H1 (cell line): ENCODE results near the gene DYSF. TPM values are rescaled to one million over a fixed set of nuclear protein-coding genes. Genes with fewer than 3 reads are reported as not detected.

Experiments
- CTCF ChIA-PET: fragments of 300-600 bp; sonication (Branson Sonifier 250); formaldehyde crosslinking; loops from one replicate; lab custom pipeline; 2021; ENCODE audit not compliant: partially characterized antibody; lab: Charles Lee
- POLR2A ChIA-PET: fragments of 300-600 bp; sonication (Branson Sonifier 250); formaldehyde crosslinking; loops from one replicate; lab custom pipeline; 2021; ENCODE audit warnings: inconsistent platforms; ENCODE audit not compliant: partially characterized antibody; lab: Charles Lee
- DNase-seq, 2 experiments: peaks; one replicate each; pipeline versions ENCODE4 v3.0.0 to v3.0.0-alpha.2; 2010 to 2022; ENCODE audit warnings: low spot score in 2 of 2, low read depth in 1 of 2, mixed read lengths in 1 of 2
- FAIRE-seq: peaks from 2 replicates; lab custom pipeline; 2011; peaks lifted over from hg19 to GRCh38; lab: Jason Lieb, UNC
- H2AFZ ChIP-seq: 2 replicates; pipeline ENCODE4 v1.8.1; 2012; ENCODE audit warnings: low read length, inconsistent platforms
- H2AK5ac ChIP-seq: 2 replicates; pipeline ENCODE4 v1.6.1; 2013; ENCODE audit warnings: low read depth, low read length
- H2BK120ac ChIP-seq: replicated peaks from 2 replicates; pipeline ENCODE3; 2013; ENCODE audit warnings: low read depth, low read length, inconsistent platforms
- H2BK12ac ChIP-seq: 2 replicates; pipeline ENCODE4 v1.6.1; 2013; ENCODE audit warnings: low read depth, low read length
- H2BK15ac ChIP-seq: 2 replicates; pipeline ENCODE4 v1.6.1; 2013; ENCODE audit warnings: low read length
- H2BK20ac ChIP-seq: 2 replicates; pipeline ENCODE4 v1.6.1; 2013; ENCODE audit warnings: low read length
- H2BK5ac ChIP-seq: 2 replicates; pipeline ENCODE4 v1.6.1; 2013; ENCODE audit warnings: low read depth, low read length
- H3K14ac ChIP-seq: 2 replicates; pipeline ENCODE4 v1.6.1; 2013; ENCODE audit warnings: inconsistent platforms; ENCODE audit not compliant: insufficient read length
- H3K18ac ChIP-seq: 2 replicates; pipeline ENCODE4 v1.6.1; 2013; ENCODE audit warnings: low read length; ENCODE audit errors: extremely low read depth
- H3K23ac ChIP-seq: 2 replicates; pipeline ENCODE4 v1.6.1; 2013; ENCODE audit warnings: inconsistent platforms; ENCODE audit not compliant: insufficient read length
- H3K23me2 ChIP-seq: 2 replicates; pipeline ENCODE4 v1.6.1; 2013; ENCODE audit warnings: low read depth, low read length
- H3K27ac ChIP-seq: 2 replicates; pipeline ENCODE4 v1.6.1; 2011; ENCODE audit warnings: low read depth, low read length, inconsistent platforms
- H3K27me3 ChIP-seq, 4 experiments: replicated peaks in 1 of 4; 1 replicate in 1 of 4; 2 replicates in 3 of 4; pipeline versions ENCODE4 v1.6.1 to v1.8.1; 2011 to 2013; ENCODE audit warnings: low read length in 3 of 4, mild to moderate bottlenecking in 3 of 4, inconsistent platforms in 2 of 4, mixed read lengths in 2 of 4, moderate library complexity in 1 of 4; ENCODE audit not compliant: control insufficient read depth in 3 of 4, insufficient read depth in 3 of 4; ENCODE audit errors: extremely low read depth in 1 of 4
- H3K36me3 ChIP-seq, 4 experiments: 2 replicates each; pipeline versions ENCODE4 v1.6.1 to v1.8.1; 2011 to 2013; ENCODE audit warnings: mild to moderate bottlenecking in 4 of 4, low read length in 3 of 4, moderate library complexity in 2 of 4, control low read depth in 1 of 4, inconsistent platforms in 1 of 4; ENCODE audit not compliant: insufficient read depth in 4 of 4, control insufficient read depth in 2 of 4
- H3K4ac ChIP-seq: replicated peaks from 2 replicates; pipeline ENCODE3; 2013; ENCODE audit warnings: low read length, low read depth, mixed read lengths, inconsistent platforms; ENCODE audit not compliant: insufficient read length
- H3K4me1 ChIP-seq, 4 experiments: replicated peaks in 1 of 4; 1 replicate in 1 of 4; 2 replicates in 3 of 4; pipeline versions ENCODE4 v1.6.1 to v1.8.1; 2011 to 2013; ENCODE audit warnings: low read length in 3 of 4, inconsistent platforms in 2 of 4, mixed read lengths in 1 of 4; ENCODE audit not compliant: insufficient read depth in 4 of 4, control insufficient read depth in 3 of 4
- H3K4me2 ChIP-seq, 2 experiments: 2 replicates each; pipeline versions ENCODE4 v1.6.1 to v1.8.1; 2011 to 2013; ENCODE audit warnings: low read depth in 2 of 2, low read length in 2 of 2, control low read depth in 1 of 2, inconsistent platforms in 1 of 2, mild to moderate bottlenecking in 1 of 2; ENCODE audit not compliant: insufficient read depth in 1 of 2
- H3K4me3 ChIP-seq, 4 experiments: fragments of 200-600, 300-600 bp in 1 of 4; sonication (generic), shearing (Covaris generic), sonication (Bioruptor Twin) in 1 of 4; 2 replicates each; pipeline versions ENCODE4 v1.5.1 to v1.8.1; 2011 to 2016; ENCODE audit warnings: low read length in 4 of 4, low read depth in 3 of 4, control low read depth in 2 of 4, inconsistent platforms in 2 of 4, mild to moderate bottlenecking in 2 of 4, mixed read lengths in 1 of 4, moderate library complexity in 1 of 4; ENCODE audit not compliant: insufficient read depth in 2 of 4; ENCODE audit errors: extremely low read depth in 1 of 4
- H3K56ac ChIP-seq: replicated peaks from 2 replicates; pipeline ENCODE3; 2013; ENCODE audit warnings: low read depth, mild to moderate bottlenecking, mixed read lengths, low read length, inconsistent platforms; ENCODE audit not compliant: insufficient read length
- H3K79me1 ChIP-seq: 2 replicates; pipeline ENCODE4 v1.6.1; 2013; ENCODE audit warnings: low read depth, low read length, control low read depth
- H3K79me2 ChIP-seq, 2 experiments: 2 replicates each; pipeline versions ENCODE4 v1.6.1 to v1.8.1; 2012 to 2013; ENCODE audit warnings: low read length in 2 of 2, mild to moderate bottlenecking in 2 of 2, inconsistent platforms in 1 of 2; ENCODE audit not compliant: insufficient read depth in 2 of 2, control insufficient read depth in 1 of 2
- H3K9ac ChIP-seq, 4 experiments: replicated peaks in 1 of 4; 1 replicate in 1 of 4; 2 replicates in 3 of 4; pipeline versions ENCODE4 v1.6.1 to v1.8.1; 2011 to 2013; ENCODE audit warnings: low read depth in 3 of 4, low read length in 3 of 4, control low read depth in 2 of 4, mild to moderate bottlenecking in 2 of 4, moderate library complexity in 2 of 4, inconsistent platforms in 1 of 4; ENCODE audit errors: extremely low read depth in 1 of 4
- H3K9me3 ChIP-seq, 2 experiments: 2 replicates each; pipeline versions ENCODE4 v1.6.1 to v1.8.1; 2012 to 2013; ENCODE audit warnings: mild to moderate bottlenecking in 2 of 2, moderate library complexity in 2 of 2, control low read depth in 1 of 2, inconsistent platforms in 1 of 2, low read depth in 1 of 2, low read length in 1 of 2, mixed read lengths in 1 of 2; ENCODE audit not compliant: insufficient read depth in 2 of 2
- H4K20me1 ChIP-seq, 2 experiments: replicated peaks in 1 of 2; 2 replicates each; pipeline versions ENCODE3 to v1.8.1; 2011 to 2013; ENCODE audit warnings: inconsistent platforms in 2 of 2, low read length in 2 of 2, mild to moderate bottlenecking in 1 of 2; ENCODE audit not compliant: insufficient read depth in 2 of 2, control insufficient read depth in 1 of 2
- H4K5ac ChIP-seq: 2 replicates; pipeline ENCODE4 v1.6.1; 2013; ENCODE audit warnings: low read length, low read depth, mixed read lengths, inconsistent platforms; ENCODE audit not compliant: insufficient read length
- H4K8ac ChIP-seq: 2 replicates; pipeline ENCODE4 v1.8.0; 2013; ENCODE audit warnings: mild to moderate bottlenecking, moderate library complexity, low read length, inconsistent platforms; ENCODE audit not compliant: insufficient read depth; ENCODE audit errors: extremely low read depth
- H4K91ac ChIP-seq: replicated peaks from 2 replicates; pipeline ENCODE3; 2013; ENCODE audit warnings: low read length, mixed read lengths, inconsistent platforms; ENCODE audit not compliant: insufficient read length
- CHD2 ChIP-seq: IDR thresholded peaks from 2 replicates; pipeline ENCODE4 v1.6.1; 2012; ENCODE audit warnings: low read length, improper control_type of control experiment
- GTF2F1 ChIP-seq: IDR thresholded peaks from 2 replicates; pipeline ENCODE4 v1.6.1; 2012; ENCODE audit warnings: low read depth, low read length, improper control_type of control experiment, borderline replicate concordance
- MAFK ChIP-seq: IDR thresholded peaks from 2 replicates; pipeline ENCODE4 v1.6.1; 2012; ENCODE audit warnings: low read depth, mild to moderate bottlenecking, improper control_type of control experiment, low read length
- POLR2AphosphoS5 ChIP-seq: IDR thresholded peaks from 2 replicates; pipeline ENCODE4 v1.6.1; 2011; ENCODE audit warnings: low read depth, low read length
- RXRA ChIP-seq: IDR thresholded peaks from 2 replicates; pipeline ENCODE4 v1.6.1; 2011; ENCODE audit warnings: low read depth, mild to moderate bottlenecking, low read length, moderate library complexity; ENCODE audit not compliant: insufficient read depth
- SAP30 ChIP-seq: fragments of 300-600 bp; sonication (generic); IDR thresholded peaks from 2 replicates; pipeline ENCODE4 v1.7.1; 2012; ENCODE audit warnings: low read length, moderate library complexity, mild to moderate bottlenecking, inconsistent platforms; ENCODE audit not compliant: insufficient read depth, insufficient replicate concordance
- TCF12 ChIP-seq: IDR thresholded peaks from 2 replicates; pipeline ENCODE4 v1.6.1; 2011; ENCODE audit warnings: low read depth, mild to moderate bottlenecking, low read length
- ZNF274 ChIP-seq: IDR thresholded peaks from 2 replicates; pipeline ENCODE4 v1.7.0; 2012; ENCODE audit warnings: low read length, borderline replicate concordance; ENCODE audit errors: extremely low read depth
- WGBS, 2 experiments: shearing (Covaris generic) in 1 of 2; methylation state at CpG; one replicate each; pipeline versions ENCODE4 v1.1.6 to v1.1.7; 2013 to 2015; ENCODE audit warnings: low lambda C conversion rate in 2 of 2, mixed read lengths in 2 of 2, inconsistent platforms in 1 of 2, low coverage in 1 of 2, missing lambda C conversion rate in 1 of 2; ENCODE audit not compliant: insufficient replicate concordance in 2 of 2, insufficient coverage in 1 of 2, insufficient read length in 1 of 2; ENCODE audit errors: extremely low coverage in 1 of 2, missing lambda C conversion rate in 1 of 2; 5-methylcytosine and 5-hydroxymethylcytosine counted together
- polyA plus RNA-seq, 7 experiments: library from polyadenylated mRNA; depleted of rRNA in 3 of 7; stranded (reverse) in 5 of 7; unstranded in 2 of 7; fragments of >200 nt in 5 of 7; fragments of 200-250 nt in 2 of 7; gene quantifications; 1 replicate in 5 of 7; 2 replicates in 1 of 7; 4 replicates in 1 of 7; pipeline versions ENCODE4 v1.2.1 to v1.2.3, GENCODE V29; 2011 to 2013; ENCODE audit warnings: missing spikeins in 2 of 7, mixed read lengths in 2 of 7
- total RNA-seq: library from RNA; stranded (reverse); fragmentation: NEBNext Ultra II Directional; extraction: Animal tissue kit (Norgen Biotek cat#: 25700); gene quantifications from 2 replicates; pipeline ENCODE4 v1.2.1, GENCODE V29; 2021
- TF ChIP-seq, protein P1 (sequence below): IDR thresholded peaks from 2 replicates; pipeline ENCODE4 v1.6.1; 2011; ENCODE audit warnings: low read depth, mild to moderate bottlenecking, low read length; ENCODE audit not compliant: insufficient read depth
- TF ChIP-seq, protein P2 (sequence below): IDR thresholded peaks from 2 replicates; pipeline ENCODE4 v1.6.1; 2012; ENCODE audit warnings: inconsistent platforms

DYSF gene
- total and polyA plus RNA-seq, 2 of the 8 experiments (the other 6 are each of a cell fraction or from before 2014, with no cell fraction given) = 5.8 to 7.1 TPM

DNA sequence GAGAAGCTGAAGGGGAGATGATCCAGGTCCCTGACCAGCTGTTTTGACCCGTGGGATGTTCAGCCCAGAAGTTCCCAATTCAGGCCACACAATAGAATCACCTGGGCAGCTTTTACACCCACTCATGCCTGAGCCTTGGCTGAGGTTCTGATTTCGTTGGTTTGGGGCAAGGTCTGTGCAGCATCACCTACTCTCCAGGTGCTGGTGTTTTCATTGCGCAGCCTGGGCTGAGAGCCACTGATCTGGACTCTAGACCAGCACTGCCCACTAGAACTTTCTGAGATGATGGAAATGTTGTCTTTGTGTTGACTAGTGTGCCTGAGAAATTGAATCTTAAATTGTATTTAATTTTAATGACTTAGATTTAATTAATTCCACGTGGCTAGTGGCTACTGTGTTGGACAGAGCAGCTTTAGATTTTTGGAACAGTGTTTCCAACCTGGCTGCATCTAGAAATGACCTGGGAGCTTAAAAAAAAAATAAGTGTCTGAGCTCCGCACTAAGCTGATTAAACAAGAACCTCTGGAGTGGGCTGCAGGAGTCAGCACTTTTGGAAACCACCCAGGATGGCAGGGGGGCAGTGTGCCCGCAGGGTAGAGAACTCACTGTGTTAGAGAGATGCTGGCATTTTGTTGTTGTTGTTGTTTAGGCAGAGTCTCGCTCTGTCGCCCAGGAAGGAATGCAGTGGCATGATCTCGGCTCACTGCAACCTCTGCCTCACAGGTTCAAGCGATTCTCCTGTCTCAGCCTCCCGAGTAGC lies 33.7 kb downstream of the DYSF start:
- ChIA-PET POLR2A (interaction anchor here (0.7 to 1.2 kb wide), 2 partner anchors 27 to 67 kb away, joined by 3 read pairs; no protein-coding TSS in a partner anchor), CTCF (interaction anchor here (0.7 to 1.6 kb wide), 4 partner anchors 9 to 31 kb away, joined by 3 to 6 read pairs (median 3); no protein-coding TSS in a partner anchor)
- no peak overlapping the region for H3K4ac ChIP-seq
- H3K18ac ChIP-seq = no peak overlapping the region; the same call in 1 of the 2 replicates
- peaks cover 0 to 9% (median 3%) of the 10 kb centered on the region in 4 experiments; a peak in 3 of 7 replicates for H3K4me1 ChIP-seq
- 87% methylated on average over 11 of the region's 11 CpGs; no CpG with 5 or more reads in 1 of the 2 experiments for WGBS, 2 experiments
- H3K4me2 ChIP-seq = no peak overlapping the region
- no peak overlapping the region for H2BK12ac ChIP-seq
- H3K23me2 ChIP-seq = no peaks in the 10 kb centered on the region
- H3K9ac ChIP-seq = no peak overlapping the region
- no peak overlapping the region for H2BK5ac ChIP-seq
- H3K36me3 ChIP-seq = no peaks in the 10 kb centered on the region
- H4K5ac ChIP-seq = no peak overlapping the region
- H2BK15ac ChIP-seq = no peak overlapping the region
- no peak overlapping the region for H2AK5ac ChIP-seq
- H3K79me2 ChIP-seq = no peaks in the 10 kb centered on the region
- H3K9me3 ChIP-seq = no peaks in the 10 kb centered on the region
- H3K23ac ChIP-seq = no peak overlapping the region
- no peak overlapping the region for H3K27ac ChIP-seq
- H4K20me1 ChIP-seq = no peaks in the 10 kb centered on the region
- no peak overlapping the region; the same call in 1 of the 2 replicates for H4K8ac ChIP-seq
- no peak overlapping the region for H4K91ac ChIP-seq
- no peak overlapping the region for H3K4me3 ChIP-seq
- no peak overlapping the region for H3K56ac ChIP-seq
- no peak overlapping the region for H3K14ac ChIP-seq
- peaks cover 0 to 1% (median 0%) of the 10 kb centered on the region in 4 experiments; a peak in 1 of 7 replicates for H3K27me3 ChIP-seq
- no peaks in the 10 kb centered on the region for H3K79me1 ChIP-seq
- no peak overlapping the region for H2AFZ ChIP-seq
- FAIRE-seq = no peak
- no peak overlapping the region for H2BK120ac ChIP-seq
- no peak for DNase-seq
- no peak overlapping the region for H2BK20ac ChIP-seq
- TF ChIP-seq RXRA = no peak
- no peak for TF ChIP-seq TCF12
- no peak for TF ChIP-seq ZNF274
- TF ChIP-seq, protein P1, sequence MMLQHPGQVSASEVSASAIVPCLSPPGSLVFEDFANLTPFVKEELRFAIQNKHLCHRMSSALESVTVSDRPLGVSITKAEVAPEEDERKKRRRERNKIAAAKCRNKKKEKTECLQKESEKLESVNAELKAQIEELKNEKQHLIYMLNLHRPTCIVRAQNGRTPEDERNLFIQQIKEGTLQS = no peak
- no peak for TF ChIP-seq MAFK
- TF ChIP-seq SAP30 = no peak
- TF ChIP-seq CHD2 = no peak
- TF ChIP-seq, protein P2, sequence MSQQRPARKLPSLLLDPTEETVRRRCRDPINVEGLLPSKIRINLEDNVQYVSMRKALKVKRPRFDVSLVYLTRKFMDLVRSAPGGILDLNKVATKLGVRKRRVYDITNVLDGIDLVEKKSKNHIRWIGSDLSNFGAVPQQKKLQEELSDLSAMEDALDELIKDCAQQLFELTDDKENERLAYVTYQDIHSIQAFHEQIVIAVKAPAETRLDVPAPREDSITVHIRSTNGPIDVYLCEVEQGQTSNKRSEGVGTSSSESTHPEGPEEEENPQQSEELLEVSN = no peak
- no peak for TF ChIP-seq POLR2AphosphoS5
- TF ChIP-seq GTF2F1 = no peak
